GM12878 (cell line): ENCODE measurements around the gene CSTB.

Experiments
- BMI1 ChIP-seq: fragments of 450-650 bp; IDR thresholded peaks from 2 replicates; pipeline ENCODE4 v1.6.1; 2016; ENCODE audit warnings: mild to moderate bottlenecking, moderate library complexity, borderline replicate concordance
- CHD4 ChIP-seq: fragments of 200-600 bp; sonication (generic); IDR thresholded peaks from 2 replicates; pipeline ENCODE4 v1.6.1; 2016; ENCODE audit warnings: mild to moderate bottlenecking
- CTCF ChIP-seq, 3 experiments: IDR thresholded peaks in 2 of 3; conservative IDR thresholded peaks in 1 of 3; 2 replicates each; pipeline ENCODE4 v1.5.1; 2011; ENCODE audit warnings: low read depth in 3 of 3, low read length in 3 of 3, mild to moderate bottlenecking in 3 of 3, control low read depth in 2 of 3, moderate library complexity in 2 of 3, inconsistent platforms in 1 of 3, mixed read lengths in 1 of 3; ENCODE audit not compliant: control insufficient read depth in 2 of 3, insufficient read depth in 1 of 3; ENCODE audit errors: extremely low read depth in 1 of 3
- FOXM1 ChIP-seq: IDR thresholded peaks from 2 replicates; pipeline ENCODE4 v1.6.1; 2012; ENCODE audit warnings: low read depth, mild to moderate bottlenecking, inconsistent platforms, low read length, moderate library complexity
- NR2C1 ChIP-seq: fragments of 450-650 bp; IDR thresholded peaks from 2 replicates; pipeline ENCODE4 v1.6.1; 2017; ENCODE audit warnings: antibody characterized with exemption, mild to moderate bottlenecking, moderate library complexity
- RBBP5 ChIP-seq: fragments of 200-600 bp; sonication (generic); conservative IDR thresholded peaks from 2 replicates; pipeline ENCODE4 v1.6.1; 2016
- SMARCA5 ChIP-seq: fragments of 450-650 bp; IDR thresholded peaks from 2 replicates; pipeline ENCODE4 v1.6.1; 2017; ENCODE audit warnings: mild to moderate bottlenecking
- SMC3 ChIP-seq: IDR thresholded peaks from 2 replicates; pipeline ENCODE4 v1.6.1; 2011; ENCODE audit warnings: low read length, improper control_type of control experiment, borderline replicate concordance
- TAF1 ChIP-seq: IDR thresholded peaks from 2 replicates; pipeline ENCODE4 v1.6.1; 2011; ENCODE audit warnings: mild to moderate bottlenecking, low read depth, low read length, borderline replicate concordance
- ZBED1 ChIP-seq: IDR thresholded peaks from 2 replicates; pipeline ENCODE4 v1.6.1; 2016; ENCODE audit warnings: borderline replicate concordance

DNA sequence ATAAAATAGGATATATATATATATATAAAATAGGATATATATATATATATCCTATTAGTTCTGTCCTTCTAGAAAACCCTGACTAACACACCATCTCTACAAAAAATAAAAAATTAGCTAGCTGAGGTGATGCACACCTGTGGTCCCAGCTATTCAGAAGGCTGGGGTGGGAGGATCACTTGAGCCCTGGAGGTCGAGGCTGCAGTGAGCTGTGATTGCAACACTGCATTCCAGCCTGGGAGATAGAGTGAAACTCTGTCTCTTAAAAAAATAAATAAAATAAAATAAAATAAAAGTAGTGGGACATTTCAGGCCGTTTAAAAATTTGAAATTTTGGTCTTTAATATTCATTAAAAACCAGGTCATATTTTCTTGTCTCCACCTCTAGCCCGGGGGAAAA lies 9.0 kb upstream of the CSTB start:
- TF ChIP-seq CTCF (IDR thresholded peaks at IDR 0.05 in 2 of 3, conservative IDR thresholded peaks at IDR 0.05 in 1 of 3; ENCODE audit: control insufficient read depth in 2 of 3, extremely low read depth in 1 of 3, insufficient read depth in 1 of 3, low read depth in 3 of 3, low read length in 3 of 3) = no peak
- no peak for TF ChIP-seq BMI1
- no peak for TF ChIP-seq ZBED1
- no peak for TF ChIP-seq NR2C1
- no peak for TF ChIP-seq SMARCA5
- TF ChIP-seq SMC3 = no peak
- no peak for TF ChIP-seq CHD4
- no peak for TF ChIP-seq TAF1
- TF ChIP-seq FOXM1 = no peak
- no peak for TF ChIP-seq RBBP5
